ENCODE measurements around the gene MRPL17. TPM values are rescaled to one million over a fixed set of nuclear protein-coding genes. Genes with fewer than 3 reads are reported as not detected.

MRPL17 gene
- polyA plus RNA-seq, 1 donor from 2014 or later, result 28.3 TPM

- H3K4me2 ChIP-seq (ENCODE audit: low read length), result no peak overlapping the region
- no peaks in the 10 kb centered on the region for H4K20me1 ChIP-seq (ENCODE audit: insufficient read depth)
- no peaks in the 10 kb centered on the region for H3K9me3 ChIP-seq (ENCODE audit: low read length)
- no peak overlapping the region for H3K27ac ChIP-seq (ENCODE audit: low read length)
- H3F3A ChIP-seq (ENCODE audit: insufficient read depth, low read length, poor library complexity, severe bottlenecking), result no peaks in the 10 kb centered on the region
- TF ChIP-seq TAF1 (IDR thresholded peaks at IDR 0.05; ENCODE audit: low read depth), result no peak
- no peak for TF ChIP-seq SMC3 (conservative IDR thresholded peaks at IDR 0.05; ENCODE audit: poor library complexity)
- TF ChIP-seq EP300 (conservative IDR thresholded peaks at IDR 0.05; ENCODE audit: poor library complexity, severe bottlenecking), result no peak
- TF ChIP-seq POLR2AphosphoS5 (IDR thresholded peaks at IDR 0.05), result no peak
- no peaks in the 10 kb centered on the region for H3K79me2 ChIP-seq (replicated peaks; ENCODE audit: insufficient read depth, low read length)
- H3K36me3 ChIP-seq (ENCODE audit: insufficient read depth, low read length), result no peaks in the 10 kb centered on the region
- H3K9ac ChIP-seq (ENCODE audit: low read length), result no peak overlapping the region
- no peak overlapping the region for H2AFZ ChIP-seq (ENCODE audit: low read depth, low read length)
- H3K27me3 ChIP-seq (ENCODE audit: insufficient read depth, low read depth, low read length), result no peaks in the 10 kb centered on the region
- H3K4me3 ChIP-seq (ENCODE audit: low read length), result no peak overlapping the region
- H3K9me2 ChIP-seq (ENCODE audit: insufficient read depth, low read length), result no peaks in the 10 kb centered on the region
These were observed 11.0 kb upstream of the MRPL17 start for GRCh38 chr11:6694229-6694535.

GRCh38 chr11:6693342-6694228, 10.4 kb upstream of the MRPL17 start:
- Histone ChIP-seq H3K9ac (ENCODE audit: low read length) (no peak overlapping the region), H3K9me2 (ENCODE audit: insufficient read depth, low read length) (no peaks in the 10 kb centered on the region), H3K36me3 (ENCODE audit: insufficient read depth, low read length) (no peaks in the 10 kb centered on the region), H3F3A (ENCODE audit: insufficient read depth, low read length, poor library complexity, severe bottlenecking) (no peaks in the 10 kb centered on the region), H2AFZ (ENCODE audit: low read depth, low read length) (no peak overlapping the region), H3K4me3 (ENCODE audit: low read length) (no peak overlapping the region), H3K27ac (ENCODE audit: low read length) (no peak overlapping the region), H3K79me2 (replicated peaks; ENCODE audit: insufficient read depth, low read length) (no peaks in the 10 kb centered on the region), H3K27me3 (ENCODE audit: insufficient read depth, low read depth, low read length) (no peaks in the 10 kb centered on the region), H4K20me1 (ENCODE audit: insufficient read depth) (no peaks in the 10 kb centered on the region), H3K9me3 (ENCODE audit: low read length) (no peaks in the 10 kb centered on the region), H3K4me2 (ENCODE audit: low read length) (no peak overlapping the region)
- no peak for TF ChIP-seq SMC3 (conservative IDR thresholded peaks at IDR 0.05; ENCODE audit: poor library complexity)
- TF ChIP-seq TAF1 (IDR thresholded peaks at IDR 0.05; ENCODE audit: low read depth), result no peak
- TF ChIP-seq POLR2AphosphoS5 (IDR thresholded peaks at IDR 0.05), result no peak
- TF ChIP-seq RAD21 (conservative IDR thresholded peaks at IDR 0.05), result no peak
- TF ChIP-seq, protein P1, sequence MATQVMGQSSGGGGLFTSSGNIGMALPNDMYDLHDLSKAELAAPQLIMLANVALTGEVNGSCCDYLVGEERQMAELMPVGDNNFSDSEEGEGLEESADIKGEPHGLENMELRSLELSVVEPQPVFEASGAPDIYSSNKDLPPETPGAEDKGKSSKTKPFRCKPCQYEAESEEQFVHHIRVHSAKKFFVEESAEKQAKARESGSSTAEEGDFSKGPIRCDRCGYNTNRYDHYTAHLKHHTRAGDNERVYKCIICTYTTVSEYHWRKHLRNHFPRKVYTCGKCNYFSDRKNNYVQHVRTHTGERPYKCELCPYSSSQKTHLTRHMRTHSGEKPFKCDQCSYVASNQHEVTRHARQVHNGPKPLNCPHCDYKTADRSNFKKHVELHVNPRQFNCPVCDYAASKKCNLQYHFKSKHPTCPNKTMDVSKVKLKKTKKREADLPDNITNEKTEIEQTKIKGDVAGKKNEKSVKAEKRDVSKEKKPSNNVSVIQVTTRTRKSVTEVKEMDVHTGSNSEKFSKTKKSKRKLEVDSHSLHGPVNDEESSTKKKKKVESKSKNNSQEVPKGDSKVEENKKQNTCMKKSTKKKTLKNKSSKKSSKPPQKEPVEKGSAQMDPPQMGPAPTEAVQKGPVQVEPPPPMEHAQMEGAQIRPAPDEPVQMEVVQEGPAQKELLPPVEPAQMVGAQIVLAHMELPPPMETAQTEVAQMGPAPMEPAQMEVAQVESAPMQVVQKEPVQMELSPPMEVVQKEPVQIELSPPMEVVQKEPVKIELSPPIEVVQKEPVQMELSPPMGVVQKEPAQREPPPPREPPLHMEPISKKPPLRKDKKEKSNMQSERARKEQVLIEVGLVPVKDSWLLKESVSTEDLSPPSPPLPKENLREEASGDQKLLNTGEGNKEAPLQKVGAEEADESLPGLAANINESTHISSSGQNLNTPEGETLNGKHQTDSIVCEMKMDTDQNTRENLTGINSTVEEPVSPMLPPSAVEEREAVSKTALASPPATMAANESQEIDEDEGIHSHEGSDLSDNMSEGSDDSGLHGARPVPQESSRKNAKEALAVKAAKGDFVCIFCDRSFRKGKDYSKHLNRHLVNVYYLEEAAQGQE (IDR thresholded peaks at IDR 0.05; ENCODE audit: borderline replicate concordance), result no peak
- no peak for TF ChIP-seq EP300 (conservative IDR thresholded peaks at IDR 0.05; ENCODE audit: poor library complexity, severe bottlenecking)
- TF ChIP-seq MXI1 (conservative IDR thresholded peaks at IDR 0.05; ENCODE audit: poor library complexity, severe bottlenecking), result no peak
- TF ChIP-seq EZH2 (IDR thresholded peaks at IDR 0.05; ENCODE audit: borderline replicate concordance, insufficient read depth, low read length, poor library complexity, severe bottlenecking), result no peak
- TF ChIP-seq, protein P2, sequence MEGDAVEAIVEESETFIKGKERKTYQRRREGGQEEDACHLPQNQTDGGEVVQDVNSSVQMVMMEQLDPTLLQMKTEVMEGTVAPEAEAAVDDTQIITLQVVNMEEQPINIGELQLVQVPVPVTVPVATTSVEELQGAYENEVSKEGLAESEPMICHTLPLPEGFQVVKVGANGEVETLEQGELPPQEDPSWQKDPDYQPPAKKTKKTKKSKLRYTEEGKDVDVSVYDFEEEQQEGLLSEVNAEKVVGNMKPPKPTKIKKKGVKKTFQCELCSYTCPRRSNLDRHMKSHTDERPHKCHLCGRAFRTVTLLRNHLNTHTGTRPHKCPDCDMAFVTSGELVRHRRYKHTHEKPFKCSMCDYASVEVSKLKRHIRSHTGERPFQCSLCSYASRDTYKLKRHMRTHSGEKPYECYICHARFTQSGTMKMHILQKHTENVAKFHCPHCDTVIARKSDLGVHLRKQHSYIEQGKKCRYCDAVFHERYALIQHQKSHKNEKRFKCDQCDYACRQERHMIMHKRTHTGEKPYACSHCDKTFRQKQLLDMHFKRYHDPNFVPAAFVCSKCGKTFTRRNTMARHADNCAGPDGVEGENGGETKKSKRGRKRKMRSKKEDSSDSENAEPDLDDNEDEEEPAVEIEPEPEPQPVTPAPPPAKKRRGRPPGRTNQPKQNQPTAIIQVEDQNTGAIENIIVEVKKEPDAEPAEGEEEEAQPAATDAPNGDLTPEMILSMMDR (IDR thresholded peaks at IDR 0.05; ENCODE audit: poor library complexity, severe bottlenecking), result no peak
